Vagina (tissue), 2 donors: ENCODE measurements around the gene LHX5. TPM values are rescaled to one million over a fixed set of nuclear protein-coding genes. Genes with fewer than 3 reads are reported as not detected.
A peak's percentile ranks its signal among the peaks of the same experiment; 100 is the strongest.

Experiments
- DNase-seq, 2 donors: peaks; one replicate each; pipeline ENCODE4 v3.0.0-alpha.2; 2017; ENCODE audit errors: extremely low spot score in 2 of 2
- H3K27ac ChIP-seq: fragments of 200-600 bp; sonication (generic); one replicate; pipeline ENCODE4 v1.5.1; 2019
- H3K27me3 ChIP-seq: fragments of 200-600 bp; sonication (generic); one replicate; pipeline ENCODE4 v1.5.1; 2019
- H3K36me3 ChIP-seq, 2 donors: fragments of 200-600 bp; sonication (generic); one replicate each; pipeline ENCODE4 v1.5.1; 2017 to 2019
- H3K4me1 ChIP-seq: fragments of 200-600 bp; sonication (generic); one replicate; pipeline ENCODE4 v1.5.1; 2019
- H3K4me3 ChIP-seq, 2 donors: fragments of 200-600 bp; sonication (generic); 1 replicate in 1 of 2; 2 replicates in 1 of 2; pipeline ENCODE4 v1.5.1; 2016 to 2019
- H3K9me3 ChIP-seq: fragments of 200-600 bp; sonication (generic); one replicate; pipeline ENCODE4 v1.5.1; 2019
- CTCF ChIP-seq, 3 experiments: fragments of 450-650 bp in 2 of 3; fragments of 200-600 bp in 1 of 3; sonication (generic) in 1 of 3; IDR thresholded peaks; one replicate each; pipeline ENCODE4 v1.5.1; 2017 to 2019; ENCODE audit warnings: antibody characterized with exemption in 3 of 3, mild to moderate bottlenecking in 2 of 3, moderate library complexity in 2 of 3
- POLR2A ChIP-seq, 2 donors: fragments of 450-650 bp; IDR thresholded peaks; one replicate each; pipeline ENCODE4 v1.6.1; 2017; ENCODE audit warnings: antibody characterized with exemption in 2 of 2, mild to moderate bottlenecking in 2 of 2, moderate library complexity in 2 of 2
- POLR2AphosphoS5 ChIP-seq, 2 donors: sonication (generic); formaldehyde crosslinking; IDR thresholded peaks; one replicate each; pipeline ENCODE4 v1.9.0; 2017; ENCODE audit warnings: antibody characterized with exemption in 2 of 2, mild to moderate bottlenecking in 2 of 2, low read depth in 1 of 2; ENCODE audit not compliant: insufficient read depth in 1 of 2
- intact Hi-C: fragments of 100-400 bp; cut with DNase I; formaldehyde crosslinking; loops from one replicate; pipeline ENCODE4 v1.15.1; 2023
- total RNA-seq: library from RNA; depleted of rRNA; stranded (reverse); fragments of >200 nt; gene quantifications from one replicate; pipeline ENCODE4 v1.2.3, GENCODE V29; 2016

The LHX5 gene
- total RNA-seq, 1 donor from 2014 or later, result not detected

GRCh38 chr12:113428482-113428881 is 43.2 kb downstream of the LHX5 start:
- Histone ChIP-seq H3K27me3 (no peaks in the 10 kb centered on the region), H3K36me3 (no peaks in the 10 kb centered on the region), H3K4me3 (no peak overlapping the region), H3K27ac (no peak overlapping the region), H3K4me1 (no peaks in the 10 kb centered on the region), H3K9me3 (no peaks in the 10 kb centered on the region)
- no peak for DNase-seq
- no peak for TF ChIP-seq CTCF (IDR thresholded peaks at IDR 0.05)
- TF ChIP-seq POLR2AphosphoS5 (IDR thresholded peaks at IDR 0.05; ENCODE audit: insufficient read depth in 1 of 2, low read depth in 1 of 2), result no peak
- no peak for TF ChIP-seq POLR2A (IDR thresholded peaks at IDR 0.05)
- intact Hi-C loops, result no loop called here

- TF ChIP-seq POLR2A (IDR thresholded peaks at IDR 0.05) (no peak), CTCF (IDR thresholded peaks at IDR 0.05) (no peak), POLR2AphosphoS5 (IDR thresholded peaks at IDR 0.05; ENCODE audit: insufficient read depth in 1 of 2, low read depth in 1 of 2) (no peak)
- no peak for DNase-seq
- no peaks in the 10 kb centered on the region for H3K9me3 ChIP-seq
- H3K36me3 ChIP-seq, result no peaks in the 10 kb centered on the region
- H3K4me1 ChIP-seq, result no peaks in the 10 kb centered on the region
- H3K4me3 ChIP-seq, result no peak overlapping the region
- no peak overlapping the region for H3K27ac ChIP-seq
- intact Hi-C loops, result no loop called here
- no peaks in the 10 kb centered on the region for H3K27me3 ChIP-seq
These were observed 43.8 kb downstream of the LHX5 start for GRCh38 chr12:113427882-113428281.

- Histone ChIP-seq H3K27ac (no peak overlapping the region), H3K4me1 (peaks cover 6% of the 10 kb centered on the region), H3K27me3 (no peaks in the 10 kb centered on the region), H3K9me3 (no peaks in the 10 kb centered on the region), H3K4me3 (no peak overlapping the region), H3K36me3 (no peaks in the 10 kb centered on the region)
- intact Hi-C loops, result no loop called here
- TF ChIP-seq POLR2AphosphoS5 (IDR thresholded peaks at IDR 0.05; ENCODE audit: insufficient read depth in 1 of 2, low read depth in 1 of 2), result no peak
- TF ChIP-seq POLR2A (IDR thresholded peaks at IDR 0.05), result no peak
- TF ChIP-seq CTCF (IDR thresholded peaks at IDR 0.05), result no peak
- no peak for DNase-seq
These were observed 45.7 kb downstream of the LHX5 start for GRCh38 chr12:113425960-113426453.

- no peaks in the 10 kb centered on the region for H3K36me3 ChIP-seq
- intact Hi-C loops, result no loop called here
- no peaks in the 10 kb centered on the region for H3K9me3 ChIP-seq
- H3K27me3 ChIP-seq, result no peaks in the 10 kb centered on the region
- TF ChIP-seq POLR2A (IDR thresholded peaks at IDR 0.05), result no peak
- peak; percentile 33 to 53 (median 38) for TF ChIP-seq CTCF (IDR thresholded peaks at IDR 0.05)
- no peak for TF ChIP-seq POLR2AphosphoS5 (IDR thresholded peaks at IDR 0.05; ENCODE audit: insufficient read depth in 1 of 2, low read depth in 1 of 2)
- no peak for DNase-seq
- H3K4me1 ChIP-seq, result peaks cover 6% of the 10 kb centered on the region
- no peak overlapping the region for H3K27ac ChIP-seq
- H3K4me3 ChIP-seq, result no peak overlapping the region
These were observed 46.5 kb downstream of the LHX5 start for GRCh38 chr12:113424915-113425823.

GRCh38 chr12:113424456-113424855 is 47.2 kb downstream of the LHX5 start:
- intact Hi-C loops, result no loop called here
- TF ChIP-seq POLR2AphosphoS5 (IDR thresholded peaks at IDR 0.05; ENCODE audit: insufficient read depth in 1 of 2, low read depth in 1 of 2) (no peak), CTCF (IDR thresholded peaks at IDR 0.05) (no peak), POLR2A (IDR thresholded peaks at IDR 0.05) (no peak)
- H3K27me3 ChIP-seq, result no peaks in the 10 kb centered on the region
- no peaks in the 10 kb centered on the region for H3K9me3 ChIP-seq
- H3K4me1 ChIP-seq, result peaks cover 6% of the 10 kb centered on the region
- H3K27ac ChIP-seq, result no peak overlapping the region
- H3K4me3 ChIP-seq, result no peak overlapping the region
- DNase-seq, result no peak
- no peaks in the 10 kb centered on the region for H3K36me3 ChIP-seq
